ENCODE measurements around the gene JAK1. TPM values are rescaled to one million over a fixed set of nuclear protein-coding genes. Genes with fewer than 3 reads are reported as not detected.

JAK1 gene
- total RNA-seq, 1 experiment from 2014 or later = 27.8 TPM

GRCh38 chr1:64887689-64888217 lies 78.6 kb downstream of the JAK1 start (continued):
- TF ChIP-seq ZNF416 (CRISPR knock-in tag; IDR thresholded peaks at IDR 0.05) (no peak), ZBTB43 (CRISPR knock-in tag; IDR thresholded peaks at IDR 0.05) (no peak), IRF2 (CRISPR knock-in tag; IDR thresholded peaks at IDR 0.05; ENCODE audit: borderline replicate concordance, low read depth) (no peak), ZNF396 (CRISPR knock-in tag; IDR thresholded peaks at IDR 0.05; ENCODE audit: borderline replicate concordance) (no peak), ZNF532 (CRISPR knock-in tag; IDR thresholded peaks at IDR 0.05; ENCODE audit: borderline replicate concordance) (no peak), JAZF1 (CRISPR knock-in tag; IDR thresholded peaks at IDR 0.05) (no peak), ERG (CRISPR knock-in tag; IDR thresholded peaks at IDR 0.05) (no peak)

GRCh38 chr1:64886877-64887276 lies 79.5 kb downstream of the JAK1 start:
- DNase-seq (ENCODE audit: low spot score) (no peak), ATAC-seq (peak; percentile 81)
- no peak overlapping the region for H3K4me3 Mint-ChIP-seq
- H3K27me3 Mint-ChIP-seq (ENCODE audit: low read depth) = no peaks in the 10 kb centered on the region
- no peaks in the 10 kb centered on the region for H3K9me3 Mint-ChIP-seq
- POLR2A ChIA-PET = no interaction called here
- peak overlapping the region; percentile 12; the same call in 1 of the 2 replicates for H3K27ac Mint-ChIP-seq
- peaks cover 41% of the 10 kb centered on the region for H3K4me1 Mint-ChIP-seq
- no peak for TF ChIP-seq SOX15 (CRISPR knock-in tag; IDR thresholded peaks at IDR 0.05)
- TF ChIP-seq ZNF263 (CRISPR knock-in tag; IDR thresholded peaks at IDR 0.05; ENCODE audit: low read depth) = no peak
- TF ChIP-seq NR2C2 (CRISPR knock-in tag; IDR thresholded peaks at IDR 0.05) = no peak
- no peak for TF ChIP-seq SMAD3 (CRISPR knock-in tag; IDR thresholded peaks at IDR 0.05; ENCODE audit: borderline replicate concordance)
- no peak for TF ChIP-seq ZNF317 (CRISPR knock-in tag; IDR thresholded peaks at IDR 0.05; ENCODE audit: borderline replicate concordance, low read depth)
- TF ChIP-seq ZMAT4 (CRISPR knock-in tag; IDR thresholded peaks at IDR 0.05) = no peak
- TF ChIP-seq GRHL2 (CRISPR knock-in tag; IDR thresholded peaks at IDR 0.05; ENCODE audit: insufficient replicate concordance, severe bottlenecking) = no peak
- no peak for TF ChIP-seq ZNF423 (CRISPR knock-in tag; IDR thresholded peaks at IDR 0.05)
- no peak for TF ChIP-seq FOXJ3 (CRISPR knock-in tag; IDR thresholded peaks at IDR 0.05; ENCODE audit: borderline replicate concordance)
- no peak for TF ChIP-seq SMAD4 (CRISPR knock-in tag; IDR thresholded peaks at IDR 0.05)
- TF ChIP-seq GTF2I (CRISPR knock-in tag; conservative IDR thresholded peaks at IDR 0.05) = no peak
- TF ChIP-seq NFATC4 (CRISPR knock-in tag; IDR thresholded peaks at IDR 0.05) = no peak
- no peak for TF ChIP-seq ZNF512 (CRISPR knock-in tag; IDR thresholded peaks at IDR 0.05; ENCODE audit: borderline replicate concordance)
- no peak for TF ChIP-seq IRF1 (CRISPR knock-in tag; IDR thresholded peaks at IDR 0.05)
- no peak for TF ChIP-seq CTCF (IDR thresholded peaks at IDR 0.05)
- TF ChIP-seq JAZF1 (CRISPR knock-in tag; IDR thresholded peaks at IDR 0.05) = no peak
- TF ChIP-seq ETV6 (CRISPR knock-in tag; IDR thresholded peaks at IDR 0.05) = no peak
- no peak for TF ChIP-seq ZNF121 (CRISPR knock-in tag; IDR thresholded peaks at IDR 0.05)
- no peak for TF ChIP-seq TEAD1 (CRISPR knock-in tag; IDR thresholded peaks at IDR 0.05)
- no peak for TF ChIP-seq JUN (CRISPR knock-in tag; IDR thresholded peaks at IDR 0.05)
- no peaks in the 10 kb centered on the region for H3K36me3 Mint-ChIP-seq
- CTCF ChIA-PET = interaction anchor here (1.0 kb wide), 1 partner anchor 69 kb away, joined by 3 read pairs; no protein-coding TSS in a partner anchor

Data from WTC11 (cell line).